Activated CD8-positive, alpha-beta T cell treated with anti-CD3 and anti-CD28 coated beads for 36 hours (primary cell): ENCODE results near the gene GNB1. TPM values are rescaled to one million over a fixed set of nuclear protein-coding genes. Genes with fewer than 3 reads are reported as not detected.

Experiments
- ATAC-seq: fragments of 200-7000 bp; cut with Tn5 transposase; one replicate; pipeline ENCODE4 v1.10.0; 2021; ENCODE audit warnings: mild to moderate bottlenecking, moderate library complexity
- CTCF ChIA-PET: fragments of 350-600 bp; sonication (Branson Sonifier 250); formaldehyde crosslinking; loops from one replicate; lab custom pipeline; 2021; ENCODE audit warnings: antibody characterized with exemption; lab: Charles Lee
- POLR2A ChIA-PET: fragments of 350-600 bp; sonication (Branson Sonifier 250); formaldehyde crosslinking; loops from one replicate; lab custom pipeline; 2021; ENCODE audit warnings: antibody characterized with exemption; lab: Charles Lee
- DNase-seq: peaks from one replicate; pipeline ENCODE4 v3.0.0-alpha.2; 2020
- H3K27ac Mint-ChIP-seq: one replicate; pipeline ENCODE4 v1.8.0; 2021; ENCODE audit warnings: mild to moderate bottlenecking, mixed read lengths
- H3K27me3 Mint-ChIP-seq: one replicate; pipeline ENCODE4 v1.8.0; 2021; ENCODE audit warnings: mixed read lengths
- H3K36me3 Mint-ChIP-seq: one replicate; pipeline ENCODE4 v1.8.0; 2021; ENCODE audit warnings: low read depth, mixed read lengths
- H3K4me1 Mint-ChIP-seq: one replicate; pipeline ENCODE4 v1.8.0; 2021; ENCODE audit warnings: low read depth, mixed read lengths
- H3K4me3 Mint-ChIP-seq: one replicate; pipeline ENCODE4 v1.8.0; 2021; ENCODE audit warnings: mild to moderate bottlenecking, moderate library complexity, mixed read lengths
- H3K9me3 Mint-ChIP-seq: one replicate; pipeline ENCODE4 v1.8.0; 2021; ENCODE audit warnings: mixed read lengths
- intact Hi-C: fragments of 100-400 bp; cut with micrococcal nuclease; formaldehyde crosslinking; loops from one replicate; pipeline ENCODE4 v1.10.0; 2022
- total RNA-seq, 2 experiments: library from RNA; stranded (reverse); gene quantifications; one replicate each; pipeline ENCODE4 v1.2.3, GENCODE V29; 2021
- TF ChIP-seq, protein P1 (sequence below): fragments of 200-600 bp; IDR thresholded peaks from one replicate; pipeline ENCODE4 v1.8.0; 2022; ENCODE audit warnings: antibody characterized with exemption, mild to moderate bottlenecking

Gene GNB1
- total RNA-seq, 2 experiments from 2014 or later = 318 to 330 TPM

DNA sequence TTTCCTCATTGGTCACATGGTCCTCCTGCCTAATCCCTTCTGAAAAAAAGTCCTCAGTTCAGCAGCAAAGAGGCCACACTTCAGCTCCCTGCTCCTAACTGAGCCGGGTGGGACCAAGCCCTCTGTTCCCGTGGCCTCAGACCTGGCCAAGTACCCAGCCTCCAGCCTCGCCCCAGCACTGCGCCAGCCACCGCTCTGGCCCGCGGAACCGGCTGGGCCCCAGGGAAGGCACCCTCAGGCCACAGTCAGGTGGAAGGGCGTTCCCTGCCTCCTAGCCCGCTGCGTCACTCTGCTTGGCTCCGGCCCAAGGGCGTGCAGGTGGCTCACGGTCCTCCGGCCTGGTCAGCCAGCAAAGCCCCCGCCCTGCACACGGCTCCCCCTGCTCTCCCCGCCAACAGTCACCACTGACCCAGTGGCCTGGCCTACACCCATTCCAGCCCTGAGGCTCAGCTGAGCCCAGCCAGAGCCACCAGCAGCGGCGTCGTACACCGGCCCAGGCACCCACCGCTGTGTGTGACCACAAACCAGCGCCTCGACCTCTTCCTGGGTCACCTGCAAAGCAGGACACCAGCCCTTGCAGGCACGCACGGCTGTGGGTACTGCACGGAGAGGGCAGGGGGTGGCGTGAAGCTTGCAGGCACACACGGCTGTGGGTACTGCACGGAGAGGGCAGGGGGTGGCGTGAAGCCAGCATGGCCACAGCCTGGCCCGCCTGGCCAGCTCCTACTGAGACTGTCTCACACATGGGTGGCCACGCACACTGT lies 132.0 kb downstream of the GNB1 start:
- no peak overlapping the region for H3K27ac Mint-ChIP-seq
- no peaks in the 10 kb centered on the region for H3K27me3 Mint-ChIP-seq
- peaks cover 23% of the 10 kb centered on the region for H3K36me3 Mint-ChIP-seq
- ChIA-PET POLR2A (no interaction called here), CTCF (no interaction called here)
- DNase-seq (no peak), ATAC-seq (no peak)
- H3K4me1 Mint-ChIP-seq = no peaks in the 10 kb centered on the region
- no peaks in the 10 kb centered on the region for H3K9me3 Mint-ChIP-seq
- intact Hi-C loops = no loop called here
- TF ChIP-seq, protein P1, sequence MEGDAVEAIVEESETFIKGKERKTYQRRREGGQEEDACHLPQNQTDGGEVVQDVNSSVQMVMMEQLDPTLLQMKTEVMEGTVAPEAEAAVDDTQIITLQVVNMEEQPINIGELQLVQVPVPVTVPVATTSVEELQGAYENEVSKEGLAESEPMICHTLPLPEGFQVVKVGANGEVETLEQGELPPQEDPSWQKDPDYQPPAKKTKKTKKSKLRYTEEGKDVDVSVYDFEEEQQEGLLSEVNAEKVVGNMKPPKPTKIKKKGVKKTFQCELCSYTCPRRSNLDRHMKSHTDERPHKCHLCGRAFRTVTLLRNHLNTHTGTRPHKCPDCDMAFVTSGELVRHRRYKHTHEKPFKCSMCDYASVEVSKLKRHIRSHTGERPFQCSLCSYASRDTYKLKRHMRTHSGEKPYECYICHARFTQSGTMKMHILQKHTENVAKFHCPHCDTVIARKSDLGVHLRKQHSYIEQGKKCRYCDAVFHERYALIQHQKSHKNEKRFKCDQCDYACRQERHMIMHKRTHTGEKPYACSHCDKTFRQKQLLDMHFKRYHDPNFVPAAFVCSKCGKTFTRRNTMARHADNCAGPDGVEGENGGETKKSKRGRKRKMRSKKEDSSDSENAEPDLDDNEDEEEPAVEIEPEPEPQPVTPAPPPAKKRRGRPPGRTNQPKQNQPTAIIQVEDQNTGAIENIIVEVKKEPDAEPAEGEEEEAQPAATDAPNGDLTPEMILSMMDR = no peak
- no peak overlapping the region for H3K4me3 Mint-ChIP-seq

DNA sequence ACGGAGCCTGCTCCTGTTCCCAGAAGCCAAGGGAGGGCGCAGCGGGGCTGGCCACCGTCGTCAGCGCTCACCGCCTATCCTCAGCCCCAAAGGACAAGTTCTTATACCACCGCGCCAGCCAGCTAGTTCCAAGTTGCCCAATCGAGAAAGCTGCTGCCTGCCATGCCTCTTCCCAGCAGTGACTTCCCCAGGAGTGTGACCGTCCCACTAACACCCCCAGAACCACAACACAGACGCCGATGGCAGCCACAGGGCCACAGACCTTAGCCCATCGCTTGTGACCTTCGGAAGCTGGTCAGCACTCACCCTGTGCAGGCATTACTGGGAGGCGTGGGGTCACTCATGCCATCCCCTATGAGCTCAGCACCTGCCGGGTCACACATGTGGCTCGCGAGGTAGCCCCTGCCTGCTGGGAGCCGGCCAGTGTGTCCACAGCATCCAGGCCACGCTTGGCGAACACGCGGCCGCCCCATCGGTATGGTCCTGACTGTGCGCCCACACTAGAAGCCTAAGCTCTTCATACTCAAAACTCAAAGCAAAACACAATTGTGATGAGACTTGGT lies 132.7 kb downstream of the GNB1 start:
- no peak for ATAC-seq
- H3K4me3 Mint-ChIP-seq = no peak overlapping the region
- peaks cover 25% of the 10 kb centered on the region for H3K36me3 Mint-ChIP-seq
- ChIA-PET POLR2A (no interaction called here), CTCF (no interaction called here)
- no peaks in the 10 kb centered on the region for H3K27me3 Mint-ChIP-seq
- intact Hi-C loops = no loop called here
- H3K27ac Mint-ChIP-seq = no peak overlapping the region
- DNase-seq = no peak
- no peaks in the 10 kb centered on the region for H3K4me1 Mint-ChIP-seq
- H3K9me3 Mint-ChIP-seq = no peaks in the 10 kb centered on the region
- TF ChIP-seq, protein P1 = no peak

DNA sequence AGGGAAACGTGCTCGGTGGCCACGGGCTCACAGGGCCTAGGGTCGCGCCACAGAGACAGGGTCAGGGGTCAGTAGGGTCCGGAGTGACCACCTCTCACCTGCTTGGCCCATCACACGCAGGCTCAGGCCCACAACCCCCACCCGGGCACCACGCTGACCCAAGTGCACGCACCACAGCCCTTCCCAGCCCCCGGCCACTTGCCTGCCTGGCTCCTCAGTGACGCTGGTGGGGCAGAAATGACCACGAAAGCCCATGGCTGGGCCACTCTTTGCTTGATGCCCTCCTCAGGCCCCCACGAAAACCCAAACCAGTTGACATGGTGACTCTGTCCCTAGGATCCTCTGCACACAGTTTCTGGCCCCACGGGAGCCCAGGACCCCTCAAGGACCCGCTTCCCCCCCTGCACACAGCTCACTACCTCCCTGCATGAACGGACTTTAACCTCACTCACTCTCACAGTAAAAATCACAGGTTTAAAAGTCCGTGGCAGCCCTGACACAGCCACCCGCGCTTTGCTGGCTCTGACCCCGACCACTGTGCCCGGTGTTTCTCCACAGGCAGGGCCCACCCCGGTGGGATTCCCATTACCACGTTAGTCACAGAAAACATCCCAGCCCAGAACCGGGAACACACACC lies 133.3 kb downstream of the GNB1 start:
- Mint-ChIP-seq H3K4me3 (no peak overlapping the region), H3K27me3 (no peaks in the 10 kb centered on the region), H3K27ac (no peak overlapping the region), H3K36me3 (peaks cover 20% of the 10 kb centered on the region), H3K4me1 (no peaks in the 10 kb centered on the region), H3K9me3 (no peaks in the 10 kb centered on the region)
- ATAC-seq (no peak), DNase-seq (no peak)
- ChIA-PET CTCF (no interaction called here), POLR2A (no interaction called here)
- intact Hi-C loops = no loop called here
- TF ChIP-seq, protein P1 = no peak

DNA sequence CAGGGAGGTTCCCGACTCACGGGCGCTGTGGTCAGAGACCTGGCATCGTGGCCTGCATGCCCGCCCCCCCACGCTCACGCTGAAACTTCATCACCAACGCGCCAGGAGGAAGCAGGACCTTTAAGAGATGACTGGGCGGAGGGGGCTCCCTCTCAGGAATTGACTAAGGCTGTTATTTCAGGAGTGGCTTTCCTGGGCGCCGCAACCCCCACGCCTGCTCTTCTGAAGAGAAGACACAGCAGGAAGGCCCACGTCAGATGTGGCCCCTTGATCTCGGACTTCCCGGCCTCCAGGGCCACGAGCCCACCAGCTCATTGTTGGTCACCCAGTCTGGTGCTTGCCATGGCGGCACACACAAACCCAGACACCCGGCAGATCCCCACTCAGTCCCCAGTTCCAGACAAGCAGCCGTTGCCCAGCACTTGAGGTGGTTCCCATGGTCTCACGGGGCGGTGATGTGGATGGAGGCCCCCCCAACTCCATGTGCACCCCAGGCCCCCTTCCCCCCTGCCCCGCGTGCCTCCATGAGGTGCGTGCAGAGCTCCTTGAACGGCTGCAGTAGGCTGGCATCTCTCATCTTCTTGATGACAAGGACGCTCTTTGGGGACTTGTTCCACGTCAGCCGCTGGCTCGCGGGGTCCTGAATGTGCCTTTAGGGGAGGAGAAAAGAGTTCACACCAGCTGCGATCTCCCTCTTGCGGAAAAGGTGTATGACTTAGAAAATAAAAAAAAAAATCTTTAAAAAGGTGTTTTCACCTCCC lies 134.0 kb downstream of the GNB1 start:
- Mint-ChIP-seq H3K36me3 (peaks cover 26% of the 10 kb centered on the region), H3K9me3 (no peaks in the 10 kb centered on the region), H3K27me3 (no peaks in the 10 kb centered on the region), H3K4me3 (no peak overlapping the region), H3K27ac (no peak overlapping the region), H3K4me1 (no peaks in the 10 kb centered on the region)
- ChIA-PET CTCF (no interaction called here), POLR2A (no interaction called here)
- no peak for ATAC-seq
- TF ChIP-seq, protein P1 = no peak
- no peak for DNase-seq
- intact Hi-C loops = no loop called here
